ENCODE measurements around the gene KRT39. TPM values are rescaled to one million over a fixed set of nuclear protein-coding genes. Genes with fewer than 3 reads are reported as not detected.

Gene KRT39
- total RNA-seq = not detected
- polyA plus RNA-seq (ENCODE audit: insufficient read depth, low read depth, low replicate concordance) = not detected
- long read RNA-seq, donor 1 = 0 reads
- long read RNA-seq, donor 2 = 0 reads
- long read RNA-seq, donor 3 = 0 reads
- long read RNA-seq, donor 4 = 0 reads
- long read RNA-seq, donor 5 = 0 reads
- long read RNA-seq, donor 6 = 0 reads
- long read RNA-seq, donor 7 = 0 reads
- long read RNA-seq, donor 8 = 0 reads
- long read RNA-seq, donor 9 = 0 reads
- long read RNA-seq, donor 10 = 0 reads

DNA sequence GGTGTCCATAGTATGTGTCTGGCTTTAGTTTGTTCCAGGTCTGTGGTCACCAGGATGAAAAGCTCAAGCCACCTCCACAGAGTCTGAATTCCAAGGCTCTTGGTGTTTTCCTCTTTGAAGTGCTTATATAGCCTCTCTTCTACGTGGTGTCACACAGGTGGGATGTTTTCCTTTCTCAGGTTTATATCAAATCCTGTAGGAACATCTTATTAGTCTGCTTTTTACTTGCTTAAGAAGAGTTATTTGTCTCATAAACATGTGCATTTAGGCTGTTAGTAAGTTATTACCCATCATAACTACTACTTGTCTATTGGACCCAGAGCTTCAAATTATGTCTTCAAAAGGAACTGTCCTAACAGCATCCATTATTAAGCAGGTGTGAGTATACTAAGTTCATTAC lies at the start of gene KRT39:
TSS of gene KRT39 (minus strand) at position 101 of the 400 bp plus-strand sequence. CDS start at position 9, 92 bp downstream.
- no peak within 1 kb of the TSS for H3K4me3 ChIP-seq (ENCODE audit: low read length in 3 of 3)
- H3K9me3 ChIP-seq (ENCODE audit: control insufficient read depth in 2 of 3, insufficient read depth in 1 of 3, low read length in 3 of 3) = no peaks in the 10 kb centered on the region
- DNase-seq (no peak), FAIRE-seq (no peak)
- no peaks in the 10 kb centered on the region for H3K27me3 ChIP-seq (ENCODE audit: control insufficient read depth, insufficient read depth, low read length)
- TF ChIP-seq, protein P1, sequence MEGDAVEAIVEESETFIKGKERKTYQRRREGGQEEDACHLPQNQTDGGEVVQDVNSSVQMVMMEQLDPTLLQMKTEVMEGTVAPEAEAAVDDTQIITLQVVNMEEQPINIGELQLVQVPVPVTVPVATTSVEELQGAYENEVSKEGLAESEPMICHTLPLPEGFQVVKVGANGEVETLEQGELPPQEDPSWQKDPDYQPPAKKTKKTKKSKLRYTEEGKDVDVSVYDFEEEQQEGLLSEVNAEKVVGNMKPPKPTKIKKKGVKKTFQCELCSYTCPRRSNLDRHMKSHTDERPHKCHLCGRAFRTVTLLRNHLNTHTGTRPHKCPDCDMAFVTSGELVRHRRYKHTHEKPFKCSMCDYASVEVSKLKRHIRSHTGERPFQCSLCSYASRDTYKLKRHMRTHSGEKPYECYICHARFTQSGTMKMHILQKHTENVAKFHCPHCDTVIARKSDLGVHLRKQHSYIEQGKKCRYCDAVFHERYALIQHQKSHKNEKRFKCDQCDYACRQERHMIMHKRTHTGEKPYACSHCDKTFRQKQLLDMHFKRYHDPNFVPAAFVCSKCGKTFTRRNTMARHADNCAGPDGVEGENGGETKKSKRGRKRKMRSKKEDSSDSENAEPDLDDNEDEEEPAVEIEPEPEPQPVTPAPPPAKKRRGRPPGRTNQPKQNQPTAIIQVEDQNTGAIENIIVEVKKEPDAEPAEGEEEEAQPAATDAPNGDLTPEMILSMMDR (IDR thresholded peaks at IDR 0.05; ENCODE audit: borderline replicate concordance, extremely low read depth, insufficient read depth) = no peak
- H3K36me3 ChIP-seq (ENCODE audit: control insufficient read depth in 2 of 3, insufficient read depth in 3 of 3, low read length in 3 of 3) = no peaks in the 10 kb centered on the region
- no peak within 1 kb of the TSS for H3K9ac ChIP-seq (ENCODE audit: low read length in 3 of 3)
- H3K27ac ChIP-seq (ENCODE audit: low read depth in 2 of 2, low read length in 2 of 2) = no peak within 1 kb of the TSS
- no peaks in the 10 kb centered on the region for H3K4me1 ChIP-seq (ENCODE audit: control insufficient read depth in 2 of 3, insufficient read depth in 2 of 3, low read depth in 1 of 3, low read length in 3 of 3)
- intact Hi-C loops (cut with DNase I) = no loop called here

DNA sequence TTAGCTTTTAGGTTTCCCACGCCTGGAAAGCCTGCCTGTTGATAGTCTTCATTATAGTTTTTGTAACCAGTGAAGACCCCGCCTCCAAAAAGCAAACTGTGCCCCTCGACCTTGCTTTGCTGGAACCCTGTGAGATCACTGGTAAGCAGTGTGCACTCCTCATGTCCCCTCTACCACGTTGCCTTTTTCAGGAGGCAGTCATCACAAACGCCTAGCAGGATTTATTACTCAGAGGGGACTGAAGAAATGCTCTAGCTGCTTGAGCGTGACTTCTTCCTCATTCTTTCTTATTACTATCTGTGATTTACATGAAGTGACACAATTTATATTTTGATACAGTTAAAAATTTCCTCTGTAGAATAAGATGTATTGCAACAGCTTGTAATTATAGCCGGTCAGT lies 48.7 kb upstream of the KRT39 start:
- FAIRE-seq (no peak), DNase-seq (peak in 1 of 5 donors; percentile 15)
- Histone ChIP-seq H3K4me1 (ENCODE audit: control insufficient read depth in 2 of 3, insufficient read depth in 2 of 3, low read depth in 1 of 3, low read length in 3 of 3) (no peaks in the 10 kb centered on the region), H3K9me3 (ENCODE audit: control insufficient read depth in 2 of 3, insufficient read depth in 1 of 3, low read length in 3 of 3) (no peaks in the 10 kb centered on the region), H3K36me3 (ENCODE audit: control insufficient read depth in 2 of 3, insufficient read depth in 3 of 3, low read length in 3 of 3) (no peaks in the 10 kb centered on the region), H3K27ac (ENCODE audit: low read depth in 2 of 2, low read length in 2 of 2) (no peak overlapping the region), H3K9ac (ENCODE audit: low read length in 3 of 3) (no peak overlapping the region), H3K4me3 (ENCODE audit: low read length in 3 of 3) (no peak overlapping the region), H3K27me3 (ENCODE audit: control insufficient read depth, insufficient read depth, low read length) (no peaks in the 10 kb centered on the region)
- intact Hi-C loops (cut with DNase I) = no loop called here
- TF ChIP-seq, protein P1 (IDR thresholded peaks at IDR 0.05; ENCODE audit: borderline replicate concordance, extremely low read depth, insufficient read depth) = no peak

DNA sequence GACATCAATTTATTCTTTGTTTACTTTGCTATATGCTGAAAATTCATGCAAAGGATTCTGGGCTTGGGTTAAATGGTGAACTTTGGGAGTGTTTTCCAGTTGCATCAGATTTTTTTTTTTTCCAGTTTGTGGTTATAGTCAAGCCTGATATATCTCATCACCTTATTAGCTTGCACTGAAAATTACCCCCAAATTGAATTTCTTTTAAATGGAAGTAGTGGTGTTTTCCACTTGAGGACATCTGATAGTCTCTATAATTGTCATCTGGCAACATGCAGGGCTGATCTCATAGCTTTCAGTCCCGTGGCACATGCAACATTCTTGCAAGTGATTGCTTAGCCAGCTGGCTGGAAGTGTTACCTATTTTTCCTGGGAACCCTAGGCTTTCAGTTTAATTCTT lies 46.9 kb upstream of the KRT39 start:
- Histone ChIP-seq H3K36me3 (ENCODE audit: control insufficient read depth in 2 of 3, insufficient read depth in 3 of 3, low read length in 3 of 3) (no peaks in the 10 kb centered on the region), H3K9me3 (ENCODE audit: control insufficient read depth in 2 of 3, insufficient read depth in 1 of 3, low read length in 3 of 3) (no peaks in the 10 kb centered on the region), H3K27ac (ENCODE audit: low read depth in 2 of 2, low read length in 2 of 2) (no peak overlapping the region), H3K27me3 (ENCODE audit: control insufficient read depth, insufficient read depth, low read length) (no peaks in the 10 kb centered on the region), H3K4me3 (ENCODE audit: low read length in 3 of 3) (no peak overlapping the region), H3K9ac (ENCODE audit: low read length in 3 of 3) (no peak overlapping the region), H3K4me1 (ENCODE audit: control insufficient read depth in 2 of 3, insufficient read depth in 2 of 3, low read depth in 1 of 3, low read length in 3 of 3) (no peaks in the 10 kb centered on the region)
- FAIRE-seq = no peak
- intact Hi-C loops (cut with DNase I) = no loop called here
- no peak for DNase-seq
- TF ChIP-seq, protein P1 (IDR thresholded peaks at IDR 0.05; ENCODE audit: borderline replicate concordance, extremely low read depth, insufficient read depth) = no peak

DNA sequence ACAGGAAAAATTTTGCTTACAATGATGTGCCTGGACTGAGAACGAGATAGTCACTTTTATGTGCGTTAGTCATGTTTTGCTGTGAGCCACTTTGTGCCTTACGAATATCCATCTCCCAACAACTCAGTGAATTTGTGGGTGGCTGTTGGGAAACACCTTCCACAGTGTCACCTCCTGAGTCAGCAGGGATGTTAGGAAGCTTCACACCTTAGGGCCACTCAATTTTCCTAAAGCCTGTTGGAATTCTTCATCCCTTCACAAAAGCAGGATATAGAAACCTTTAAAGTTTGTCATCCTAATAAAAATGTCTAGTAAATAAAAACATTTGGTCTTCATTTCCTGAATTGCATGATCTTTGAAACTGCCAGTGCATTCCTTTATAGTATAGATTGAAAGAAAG lies 46.4 kb upstream of the KRT39 start:
- Histone ChIP-seq H3K27me3 (ENCODE audit: control insufficient read depth, insufficient read depth, low read length) (no peaks in the 10 kb centered on the region), H3K9ac (ENCODE audit: low read length in 3 of 3) (no peak overlapping the region), H3K27ac (ENCODE audit: low read depth in 2 of 2, low read length in 2 of 2) (no peak overlapping the region), H3K4me3 (ENCODE audit: low read length in 3 of 3) (no peak overlapping the region), H3K4me1 (ENCODE audit: control insufficient read depth in 2 of 3, insufficient read depth in 2 of 3, low read depth in 1 of 3, low read length in 3 of 3) (no peaks in the 10 kb centered on the region), H3K36me3 (ENCODE audit: control insufficient read depth in 2 of 3, insufficient read depth in 3 of 3, low read length in 3 of 3) (no peaks in the 10 kb centered on the region), H3K9me3 (ENCODE audit: control insufficient read depth in 2 of 3, insufficient read depth in 1 of 3, low read length in 3 of 3) (no peaks in the 10 kb centered on the region)
- intact Hi-C loops (cut with DNase I) = no loop called here
- no peak for DNase-seq
- TF ChIP-seq, protein P1 (IDR thresholded peaks at IDR 0.05; ENCODE audit: borderline replicate concordance, extremely low read depth, insufficient read depth) = no peak
- no peak for FAIRE-seq
